ENCODE results near the gene TRUB2. TPM values are rescaled to one million over a fixed set of nuclear protein-coding genes. Genes with fewer than 3 reads are reported as not detected.
A peak's percentile ranks its signal among the peaks of the same experiment; 100 is the strongest.

The TRUB2 gene
- total RNA-seq, 1 experiment from 2014 or later: 33.2 TPM

DNA sequence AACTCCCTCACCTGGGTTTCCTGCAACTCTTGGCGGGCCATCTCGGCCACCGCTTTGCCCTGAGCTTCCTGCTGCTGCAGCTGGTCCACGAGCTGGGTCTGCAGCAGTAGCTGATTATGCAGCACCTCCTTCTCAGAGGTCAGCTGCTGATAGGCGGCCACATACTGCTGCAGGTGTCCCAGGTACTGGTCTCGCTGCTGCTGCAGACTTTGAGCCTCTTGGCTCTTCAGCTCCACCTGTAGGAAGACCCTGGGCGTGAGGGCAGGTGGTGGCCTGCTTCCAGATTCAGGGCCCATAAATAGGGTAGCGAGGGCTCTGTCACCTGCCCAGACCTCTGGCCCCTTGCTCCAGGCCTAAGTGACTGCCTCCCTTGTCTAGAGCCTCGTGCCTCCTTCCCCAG lies 63.1 kb downstream of the TRUB2 start:
- no peaks in the 10 kb centered on the region for H3K9me3 Mint-ChIP-seq
- H3K4me1 Mint-ChIP-seq: peaks cover 15% of the 10 kb centered on the region
- CTCF ChIA-PET: interaction anchor here (0.6 to 2.7 kb wide), 21 partner anchors 8 to 180 kb away, joined by 3 to 23 read pairs (median 3); partner anchors contain the start of genes GOLGA2 and SWI5
- POLR2A ChIA-PET: no interaction called here
- H3K27me3 Mint-ChIP-seq (ENCODE audit: low read depth): no peaks in the 10 kb centered on the region
- ATAC-seq: peak; percentile 21
- DNase-seq (ENCODE audit: low spot score): peak; percentile 64
- no peak overlapping the region for H3K4me3 Mint-ChIP-seq
- TF ChIP-seq ZNF219 (CRISPR knock-in tag; IDR thresholded peaks at IDR 0.05; ENCODE audit: borderline replicate concordance) (no peak), ERG (CRISPR knock-in tag; IDR thresholded peaks at IDR 0.05) (no peak), KAT7 (CRISPR knock-in tag; IDR thresholded peaks at IDR 0.05; ENCODE audit: borderline replicate concordance) (no peak), ZNF263 (CRISPR knock-in tag; IDR thresholded peaks at IDR 0.05; ENCODE audit: low read depth) (no peak), JAZF1 (CRISPR knock-in tag; IDR thresholded peaks at IDR 0.05) (no peak), MYBL2 (CRISPR knock-in tag; IDR thresholded peaks at IDR 0.05) (no peak), NFE2L1 (CRISPR knock-in tag; IDR thresholded peaks at IDR 0.05) (no peak), NR3C1 (CRISPR knock-in tag; conservative IDR thresholded peaks at IDR 0.05; ENCODE audit: low read depth) (no peak), ELF4 (CRISPR knock-in tag; IDR thresholded peaks at IDR 0.05; ENCODE audit: low read depth) (no peak), E2F5 (CRISPR knock-in tag; IDR thresholded peaks at IDR 0.05) (no peak), CBFB (CRISPR knock-in tag; IDR thresholded peaks at IDR 0.05; ENCODE audit: low read depth) (no peak), SP1 (CRISPR knock-in tag; conservative IDR thresholded peaks at IDR 0.05) (no peak)
- TF ChIP-seq, protein P1, sequence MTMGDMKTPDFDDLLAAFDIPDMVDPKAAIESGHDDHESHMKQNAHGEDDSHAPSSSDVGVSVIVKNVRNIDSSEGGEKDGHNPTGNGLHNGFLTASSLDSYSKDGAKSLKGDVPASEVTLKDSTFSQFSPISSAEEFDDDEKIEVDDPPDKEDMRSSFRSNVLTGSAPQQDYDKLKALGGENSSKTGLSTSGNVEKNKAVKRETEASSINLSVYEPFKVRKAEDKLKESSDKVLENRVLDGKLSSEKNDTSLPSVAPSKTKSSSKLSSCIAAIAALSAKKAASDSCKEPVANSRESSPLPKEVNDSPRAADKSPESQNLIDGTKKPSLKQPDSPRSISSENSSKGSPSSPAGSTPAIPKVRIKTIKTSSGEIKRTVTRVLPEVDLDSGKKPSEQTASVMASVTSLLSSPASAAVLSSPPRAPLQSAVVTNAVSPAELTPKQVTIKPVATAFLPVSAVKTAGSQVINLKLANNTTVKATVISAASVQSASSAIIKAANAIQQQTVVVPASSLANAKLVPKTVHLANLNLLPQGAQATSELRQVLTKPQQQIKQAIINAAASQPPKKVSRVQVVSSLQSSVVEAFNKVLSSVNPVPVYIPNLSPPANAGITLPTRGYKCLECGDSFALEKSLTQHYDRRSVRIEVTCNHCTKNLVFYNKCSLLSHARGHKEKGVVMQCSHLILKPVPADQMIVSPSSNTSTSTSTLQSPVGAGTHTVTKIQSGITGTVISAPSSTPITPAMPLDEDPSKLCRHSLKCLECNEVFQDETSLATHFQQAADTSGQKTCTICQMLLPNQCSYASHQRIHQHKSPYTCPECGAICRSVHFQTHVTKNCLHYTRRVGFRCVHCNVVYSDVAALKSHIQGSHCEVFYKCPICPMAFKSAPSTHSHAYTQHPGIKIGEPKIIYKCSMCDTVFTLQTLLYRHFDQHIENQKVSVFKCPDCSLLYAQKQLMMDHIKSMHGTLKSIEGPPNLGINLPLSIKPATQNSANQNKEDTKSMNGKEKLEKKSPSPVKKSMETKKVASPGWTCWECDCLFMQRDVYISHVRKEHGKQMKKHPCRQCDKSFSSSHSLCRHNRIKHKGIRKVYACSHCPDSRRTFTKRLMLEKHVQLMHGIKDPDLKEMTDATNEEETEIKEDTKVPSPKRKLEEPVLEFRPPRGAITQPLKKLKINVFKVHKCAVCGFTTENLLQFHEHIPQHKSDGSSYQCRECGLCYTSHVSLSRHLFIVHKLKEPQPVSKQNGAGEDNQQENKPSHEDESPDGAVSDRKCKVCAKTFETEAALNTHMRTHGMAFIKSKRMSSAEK (CRISPR knock-in tag; IDR thresholded peaks at IDR 0.05; ENCODE audit: borderline replicate concordance): no peak
- TF ChIP-seq, protein P2, sequence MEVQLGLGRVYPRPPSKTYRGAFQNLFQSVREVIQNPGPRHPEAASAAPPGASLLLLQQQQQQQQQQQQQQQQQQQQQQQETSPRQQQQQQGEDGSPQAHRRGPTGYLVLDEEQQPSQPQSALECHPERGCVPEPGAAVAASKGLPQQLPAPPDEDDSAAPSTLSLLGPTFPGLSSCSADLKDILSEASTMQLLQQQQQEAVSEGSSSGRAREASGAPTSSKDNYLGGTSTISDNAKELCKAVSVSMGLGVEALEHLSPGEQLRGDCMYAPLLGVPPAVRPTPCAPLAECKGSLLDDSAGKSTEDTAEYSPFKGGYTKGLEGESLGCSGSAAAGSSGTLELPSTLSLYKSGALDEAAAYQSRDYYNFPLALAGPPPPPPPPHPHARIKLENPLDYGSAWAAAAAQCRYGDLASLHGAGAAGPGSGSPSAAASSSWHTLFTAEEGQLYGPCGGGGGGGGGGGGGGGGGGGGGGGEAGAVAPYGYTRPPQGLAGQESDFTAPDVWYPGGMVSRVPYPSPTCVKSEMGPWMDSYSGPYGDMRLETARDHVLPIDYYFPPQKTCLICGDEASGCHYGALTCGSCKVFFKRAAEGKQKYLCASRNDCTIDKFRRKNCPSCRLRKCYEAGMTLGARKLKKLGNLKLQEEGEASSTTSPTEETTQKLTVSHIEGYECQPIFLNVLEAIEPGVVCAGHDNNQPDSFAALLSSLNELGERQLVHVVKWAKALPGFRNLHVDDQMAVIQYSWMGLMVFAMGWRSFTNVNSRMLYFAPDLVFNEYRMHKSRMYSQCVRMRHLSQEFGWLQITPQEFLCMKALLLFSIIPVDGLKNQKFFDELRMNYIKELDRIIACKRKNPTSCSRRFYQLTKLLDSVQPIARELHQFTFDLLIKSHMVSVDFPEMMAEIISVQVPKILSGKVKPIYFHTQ (CRISPR knock-in tag; IDR thresholded peaks at IDR 0.05): no peak
- TF ChIP-seq, protein P3, sequence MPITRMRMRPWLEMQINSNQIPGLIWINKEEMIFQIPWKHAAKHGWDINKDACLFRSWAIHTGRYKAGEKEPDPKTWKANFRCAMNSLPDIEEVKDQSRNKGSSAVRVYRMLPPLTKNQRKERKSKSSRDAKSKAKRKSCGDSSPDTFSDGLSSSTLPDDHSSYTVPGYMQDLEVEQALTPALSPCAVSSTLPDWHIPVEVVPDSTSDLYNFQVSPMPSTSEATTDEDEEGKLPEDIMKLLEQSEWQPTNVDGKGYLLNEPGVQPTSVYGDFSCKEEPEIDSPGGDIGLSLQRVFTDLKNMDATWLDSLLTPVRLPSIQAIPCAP (CRISPR knock-in tag; IDR thresholded peaks at IDR 0.05): no peak
- TF ChIP-seq, protein P4, sequence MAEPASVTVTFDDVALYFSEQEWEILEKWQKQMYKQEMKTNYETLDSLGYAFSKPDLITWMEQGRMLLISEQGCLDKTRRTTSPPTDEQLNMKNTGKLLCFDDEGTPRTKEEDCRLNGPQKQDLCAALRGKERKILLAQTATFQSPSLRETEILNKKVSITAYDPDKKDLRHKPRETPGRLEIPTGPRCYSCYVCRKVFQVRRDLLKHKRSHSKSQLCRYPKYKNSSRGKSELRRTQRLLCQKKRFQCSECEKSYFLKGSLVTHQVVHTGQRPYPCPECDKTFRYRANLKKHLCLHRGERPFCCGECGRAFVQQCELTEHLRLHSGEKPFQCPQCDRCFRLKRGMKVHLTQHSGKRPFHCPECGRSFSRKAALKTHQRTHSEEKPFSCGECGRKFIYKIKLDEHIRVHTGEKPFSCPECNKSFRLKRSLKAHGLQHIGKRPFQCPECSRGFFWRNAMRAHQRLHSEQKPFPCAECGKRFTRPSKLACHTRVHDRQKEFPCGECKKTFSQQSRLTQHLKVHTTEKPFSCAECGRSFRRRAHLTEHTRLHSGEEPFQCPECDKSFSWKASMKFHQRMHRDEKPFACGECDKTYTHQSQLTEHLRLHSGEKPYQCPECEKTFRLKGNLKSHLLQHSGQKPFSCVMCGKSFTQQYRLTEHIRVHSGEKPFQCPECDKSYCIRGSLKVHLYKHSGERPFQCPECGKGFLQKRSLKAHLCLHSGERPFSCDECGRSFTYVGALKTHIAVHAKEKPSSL (CRISPR knock-in tag; conservative IDR thresholded peaks at IDR 0.05): no peak
- peak overlapping the region; percentile 63; the same call in 1 of the 2 replicates for H3K27ac Mint-ChIP-seq
- H3K36me3 Mint-ChIP-seq: peaks cover 36% of the 10 kb centered on the region
